Suprapubic skin (tissue), 4 donors: Measurements from ENCODE around the gene MTARC2. TPM values are rescaled to one million over a fixed set of nuclear protein-coding genes. Genes with fewer than 3 reads are reported as not detected.

ENCODE experiments used
- DNase-seq, 2 donors: peaks; one replicate each; pipeline ENCODE4 v3.0.0-alpha.2; 2019; ENCODE audit warnings: low spot score in 2 of 2
- H3K27ac ChIP-seq: fragments of 200-600 bp; sonication (generic); one replicate; pipeline ENCODE4 v1.5.1; 2019
- H3K27me3 ChIP-seq: fragments of 200-600 bp; sonication (generic); one replicate; pipeline ENCODE4 v1.5.1; 2019
- H3K36me3 ChIP-seq: fragments of 200-600 bp; sonication (generic); one replicate; pipeline ENCODE4 v1.5.1; 2019
- H3K4me1 ChIP-seq: fragments of 200-600 bp; sonication (generic); one replicate; pipeline ENCODE4 v1.5.1; 2019
- H3K4me3 ChIP-seq: fragments of 200-600 bp; sonication (generic); one replicate; pipeline ENCODE4 v1.5.1; 2019; ENCODE audit warnings: mild to moderate bottlenecking
- H3K9me3 ChIP-seq: fragments of 200-600 bp; sonication (generic); one replicate; pipeline ENCODE4 v1.5.1; 2019
- CTCF ChIP-seq, 2 donors: fragments of 200-600 bp in 1 of 2; fragments of 450-650 bp in 1 of 2; sonication (generic) in 1 of 2; IDR thresholded peaks; one replicate each; pipeline ENCODE4 v1.5.1; 2016 to 2019; ENCODE audit warnings: antibody characterized with exemption in 2 of 2, mild to moderate bottlenecking in 1 of 2, moderate library complexity in 1 of 2
- EP300 ChIP-seq: sonication (generic); formaldehyde crosslinking; IDR thresholded peaks from one replicate; pipeline ENCODE4 v1.6.1; 2017; ENCODE audit warnings: antibody characterized with exemption
- POLR2A ChIP-seq, 2 donors: fragments of 450-650 bp; IDR thresholded peaks; one replicate each; pipeline ENCODE4 v1.6.1; 2017; ENCODE audit warnings: antibody characterized with exemption in 2 of 2, mild to moderate bottlenecking in 2 of 2, moderate library complexity in 2 of 2
- POLR2AphosphoS5 ChIP-seq, 3 donors: sonication (generic); formaldehyde crosslinking; IDR thresholded peaks; one replicate each; pipeline ENCODE4 v1.6.1; 2017; ENCODE audit warnings: antibody characterized with exemption in 3 of 3
- WGBS: methylation state at CpG from one replicate; pipeline ENCODE4 v1.1.5; 2018; 5-methylcytosine and 5-hydroxymethylcytosine counted together
- total RNA-seq, 4 donors: library from RNA; depleted of rRNA; stranded (reverse); fragments of >200 nt; gene quantifications; one replicate each; pipeline ENCODE4 v1.1.0, GENCODE V29; 2016

MTARC2 gene
- total RNA-seq, 4 donors from 2014 or later = 3.4 to 5.3 (median 4.1) TPM

GRCh38 chr1:220768126-220768601 is 20.0 kb downstream of the MTARC2 start:
- no peaks in the 10 kb centered on the region for H3K4me1 ChIP-seq
- H3K4me3 ChIP-seq = no peak overlapping the region
- no peaks in the 10 kb centered on the region for H3K27me3 ChIP-seq
- DNase-seq = no peak
- peaks cover 6% of the 10 kb centered on the region for H3K36me3 ChIP-seq
- 74% methylated on average over 5 of the region's 5 CpGs for WGBS
- TF ChIP-seq EP300 (no peak), POLR2A (IDR thresholded peaks at IDR 0.05) (no peak), POLR2AphosphoS5 (IDR thresholded peaks at IDR 0.05) (no peak), CTCF (IDR thresholded peaks at IDR 0.05) (no peak)
- no peak overlapping the region for H3K27ac ChIP-seq
- no peaks in the 10 kb centered on the region for H3K9me3 ChIP-seq

- H3K4me1 ChIP-seq = no peaks in the 10 kb centered on the region
- H3K4me3 ChIP-seq = no peak overlapping the region
- H3K36me3 ChIP-seq = peaks cover 6% of the 10 kb centered on the region
- no peak overlapping the region for H3K27ac ChIP-seq
- H3K9me3 ChIP-seq = no peaks in the 10 kb centered on the region
- WGBS = 93% methylated on average over 10 of the region's 13 CpGs
- no peaks in the 10 kb centered on the region for H3K27me3 ChIP-seq
- no peak for DNase-seq
- no peak for TF ChIP-seq CTCF (IDR thresholded peaks at IDR 0.05)
These were observed 21.1 kb downstream of the MTARC2 start for GRCh38 chr1:220769205-220769604.

- 85% methylated on average over 15 of the region's 15 CpGs for WGBS
- H3K4me1 ChIP-seq = no peaks in the 10 kb centered on the region
- H3K27me3 ChIP-seq = no peaks in the 10 kb centered on the region
- no peak for DNase-seq
- H3K4me3 ChIP-seq = no peak overlapping the region
- TF ChIP-seq EP300 (no peak), CTCF (IDR thresholded peaks at IDR 0.05) (no peak), POLR2AphosphoS5 (IDR thresholded peaks at IDR 0.05) (no peak), POLR2A (IDR thresholded peaks at IDR 0.05) (no peak)
- peaks cover 6% of the 10 kb centered on the region for H3K36me3 ChIP-seq
- no peaks in the 10 kb centered on the region for H3K9me3 ChIP-seq
- no peak overlapping the region for H3K27ac ChIP-seq
These were observed 22.3 kb downstream of the MTARC2 start for GRCh38 chr1:220770245-220770913.

GRCh38 chr1:220772846-220773245 is 24.7 kb downstream of the MTARC2 start:
- H3K9me3 ChIP-seq = no peaks in the 10 kb centered on the region
- H3K4me1 ChIP-seq = peaks cover 4% of the 10 kb centered on the region
- peaks cover 6% of the 10 kb centered on the region for H3K36me3 ChIP-seq
- DNase-seq = no peak
- WGBS = 82% methylated on average over 4 of the region's 4 CpGs
- H3K27me3 ChIP-seq = no peaks in the 10 kb centered on the region
- no peak overlapping the region for H3K4me3 ChIP-seq
- H3K27ac ChIP-seq = no peak overlapping the region
- no peak for TF ChIP-seq CTCF (IDR thresholded peaks at IDR 0.05)
- TF ChIP-seq POLR2A (IDR thresholded peaks at IDR 0.05) = no peak
- TF ChIP-seq EP300 = no peak
- no peak for TF ChIP-seq POLR2AphosphoS5 (IDR thresholded peaks at IDR 0.05)

GRCh38 chr1:220775240-220775853 is 27.2 kb downstream of the MTARC2 start:
- TF ChIP-seq POLR2AphosphoS5 (IDR thresholded peaks at IDR 0.05) (no peak), POLR2A (IDR thresholded peaks at IDR 0.05) (no peak), CTCF (IDR thresholded peaks at IDR 0.05) (peak; percentile 54 to 73)
- Histone ChIP-seq H3K4me1 (peaks cover 4% of the 10 kb centered on the region), H3K27me3 (no peaks in the 10 kb centered on the region), H3K9me3 (no peaks in the 10 kb centered on the region), H3K27ac (no peak overlapping the region), H3K4me3 (no peak overlapping the region), H3K36me3 (no peaks in the 10 kb centered on the region)
- DNase-seq = no peak
- WGBS = 45% methylated on average over 8 of the region's 8 CpGs
